Body of pancreas (tissue), 4 donors: Measurements from ENCODE around the gene SUSD4. TPM values are rescaled to one million over a fixed set of nuclear protein-coding genes. Genes with fewer than 3 reads are reported as not detected.

Experiments
- ATAC-seq: fragments of 150-250 bp; one replicate; pipeline ENCODE4 v1.9.1; 2016
- DNase-seq, 4 donors: peaks; one replicate each; pipeline ENCODE4 v3.0.0-alpha.2; 2019
- H3K27ac ChIP-seq, 4 donors: fragments of 200-600 bp; sonication (generic); 1 replicate in 3 of 4; 2 replicates in 1 of 4; pipeline versions ENCODE4 v1.5.1 to v1.6.1; 2016 to 2019; ENCODE audit warnings: mild to moderate bottlenecking in 1 of 4, mixed read lengths in 1 of 4, moderate library complexity in 1 of 4
- H3K27me3 ChIP-seq, 2 donors: fragments of 200-600 bp; sonication (generic); one replicate each; pipeline ENCODE4 v1.6.0; 2016; ENCODE audit warnings: mild to moderate bottlenecking in 1 of 2
- H3K36me3 ChIP-seq, 2 donors: fragments of 200-600 bp; sonication (generic); replicated peaks in 1 of 2; 2 replicates each; pipeline ENCODE4 v1.5.1; 2016; ENCODE audit warnings: low read depth in 2 of 2; ENCODE audit not compliant: insufficient read depth in 1 of 2
- H3K4me1 ChIP-seq: fragments of 200-600 bp; sonication (generic); one replicate; pipeline ENCODE4 v1.6.0; 2016
- H3K4me3 ChIP-seq, 2 donors: fragments of 200-600 bp; sonication (generic); 1 replicate in 1 of 2; 2 replicates in 1 of 2; pipeline ENCODE4 v1.5.1; 2016 to 2019
- H3K9me3 ChIP-seq, 3 donors: fragments of 200-600 bp; sonication (generic); 1 replicate in 2 of 3; 2 replicates in 1 of 3; pipeline ENCODE4 v1.5.1; 2016
- CTCF ChIP-seq, 7 experiments: fragments of 450-650 bp in 4 of 7; fragments of 200-600 bp in 3 of 7; sonication (generic) in 3 of 7; IDR thresholded peaks; one replicate each; pipeline ENCODE4 v1.5.1; 2016 to 2019; ENCODE audit warnings: antibody characterized with exemption in 7 of 7
- POLR2A ChIP-seq, 3 donors: fragments of 450-650 bp; IDR thresholded peaks; one replicate each; pipeline ENCODE4 v1.6.1; 2016; ENCODE audit warnings: antibody characterized with exemption in 3 of 3, mild to moderate bottlenecking in 2 of 3
- WGBS, 2 donors: methylation state at CpG; one replicate each; pipeline ENCODE4 v1.1.5; 2017; 5-methylcytosine and 5-hydroxymethylcytosine counted together
- intact Hi-C: fragments of 100-400 bp; cut with DNase I; formaldehyde crosslinking; loops from one replicate; pipeline ENCODE4 v1.15.1; 2023
- total RNA-seq, 2 donors: library from RNA; depleted of rRNA; stranded (reverse); fragments of >200 nt; gene quantifications; one replicate each; pipeline ENCODE4 v1.1.0, GENCODE V29; 2016

SUSD4 gene
- total RNA-seq, 2 donors from 2014 or later: 3.6 to 18.1 TPM

GRCh38 chr1:223216531-223217205 lies 147.3 kb downstream of the SUSD4 start:
- TF ChIP-seq CTCF (IDR thresholded peaks at IDR 0.05) (no peak), POLR2A (IDR thresholded peaks at IDR 0.05) (no peak)
- H3K9me3 ChIP-seq: peaks cover 0 to 4% (median 0%) of the 10 kb centered on the region in 3 donors
- no peaks in the 10 kb centered on the region for H3K36me3 ChIP-seq
- H3K27me3 ChIP-seq: no peaks in the 10 kb centered on the region
- H3K4me3 ChIP-seq: no peak overlapping the region
- no peak overlapping the region for H3K27ac ChIP-seq
- intact Hi-C loops: no loop called here
- ATAC-seq (no peak), DNase-seq (peak in 1 of 4 donors; percentile 12)
- no peaks in the 10 kb centered on the region for H3K4me1 ChIP-seq
- 69% methylated on average over 5 of the region's 5 CpGs for WGBS, 2 donors

GRCh38 chr1:223216074-223216473 lies 147.9 kb downstream of the SUSD4 start:
- no peak for TF ChIP-seq POLR2A (IDR thresholded peaks at IDR 0.05)
- TF ChIP-seq CTCF (IDR thresholded peaks at IDR 0.05): no peak
- Histone ChIP-seq H3K27me3 (no peaks in the 10 kb centered on the region), H3K4me3 (no peak overlapping the region), H3K9me3 (peaks cover 0 to 4% (median 0%) of the 10 kb centered on the region in 3 donors), H3K27ac (no peak overlapping the region), H3K4me1 (no peaks in the 10 kb centered on the region), H3K36me3 (no peaks in the 10 kb centered on the region)
- ATAC-seq (no peak), DNase-seq (no peak)
- 79 to 92% methylated on average over 6 of the region's 6 CpGs for WGBS, 2 donors
- intact Hi-C loops: no loop called here

- Histone ChIP-seq H3K27me3 (no peaks in the 10 kb centered on the region), H3K9me3 (peaks cover 0 to 4% (median 0%) of the 10 kb centered on the region in 3 donors), H3K27ac (no peak overlapping the region), H3K36me3 (no peaks in the 10 kb centered on the region), H3K4me3 (no peak overlapping the region), H3K4me1 (no peaks in the 10 kb centered on the region)
- intact Hi-C loops: no loop called here
- TF ChIP-seq POLR2A (IDR thresholded peaks at IDR 0.05) (no peak), CTCF (IDR thresholded peaks at IDR 0.05) (no peak)
- 92 to 95% methylated on average over 6 of the region's 6 CpGs for WGBS, 2 donors
- ATAC-seq (no peak), DNase-seq (no peak)
Measured at GRCh38 chr1:223215026-223215425, 148.9 kb downstream of the SUSD4 start.

GRCh38 chr1:223214261-223214807 lies 149.6 kb downstream of the SUSD4 start:
- TF ChIP-seq POLR2A (IDR thresholded peaks at IDR 0.05) (no peak), CTCF (IDR thresholded peaks at IDR 0.05) (no peak)
- WGBS, 2 donors: 73 to 80% methylated on average over 5 of the region's 5 CpGs
- Histone ChIP-seq H3K4me1 (no peaks in the 10 kb centered on the region), H3K36me3 (no peaks in the 10 kb centered on the region), H3K4me3 (no peak overlapping the region), H3K9me3 (peaks cover 0 to 4% (median 0%) of the 10 kb centered on the region in 3 donors), H3K27me3 (no peaks in the 10 kb centered on the region), H3K27ac (no peak overlapping the region)
- DNase-seq: no peak
- no peak for ATAC-seq
- intact Hi-C loops: no loop called here

GRCh38 chr1:223212441-223212840 lies 151.5 kb downstream of the SUSD4 start:
- no peaks in the 10 kb centered on the region for H3K9me3 ChIP-seq
- H3K27ac ChIP-seq: no peak overlapping the region
- H3K27me3 ChIP-seq: no peaks in the 10 kb centered on the region
- no peaks in the 10 kb centered on the region for H3K4me1 ChIP-seq
- TF ChIP-seq POLR2A (IDR thresholded peaks at IDR 0.05) (no peak), CTCF (IDR thresholded peaks at IDR 0.05) (no peak)
- no peak overlapping the region for H3K4me3 ChIP-seq
- H3K36me3 ChIP-seq: no peaks in the 10 kb centered on the region
- DNase-seq: no peak
- no peak for ATAC-seq
- intact Hi-C loops: no loop called here
- WGBS, 2 donors: 77 to 82% methylated on average over 3 of the region's 3 CpGs
